ENCODE data around the gene CLIC5. TPM values are rescaled to one million over a fixed set of nuclear protein-coding genes. Genes with fewer than 3 reads are reported as not detected.
A peak's percentile ranks its signal among the peaks of the same experiment; 100 is the strongest.

The CLIC5 gene
- 4.7 and 5.5 TPM in 2 replicates for polyA plus RNA-seq (2013)

DNA sequence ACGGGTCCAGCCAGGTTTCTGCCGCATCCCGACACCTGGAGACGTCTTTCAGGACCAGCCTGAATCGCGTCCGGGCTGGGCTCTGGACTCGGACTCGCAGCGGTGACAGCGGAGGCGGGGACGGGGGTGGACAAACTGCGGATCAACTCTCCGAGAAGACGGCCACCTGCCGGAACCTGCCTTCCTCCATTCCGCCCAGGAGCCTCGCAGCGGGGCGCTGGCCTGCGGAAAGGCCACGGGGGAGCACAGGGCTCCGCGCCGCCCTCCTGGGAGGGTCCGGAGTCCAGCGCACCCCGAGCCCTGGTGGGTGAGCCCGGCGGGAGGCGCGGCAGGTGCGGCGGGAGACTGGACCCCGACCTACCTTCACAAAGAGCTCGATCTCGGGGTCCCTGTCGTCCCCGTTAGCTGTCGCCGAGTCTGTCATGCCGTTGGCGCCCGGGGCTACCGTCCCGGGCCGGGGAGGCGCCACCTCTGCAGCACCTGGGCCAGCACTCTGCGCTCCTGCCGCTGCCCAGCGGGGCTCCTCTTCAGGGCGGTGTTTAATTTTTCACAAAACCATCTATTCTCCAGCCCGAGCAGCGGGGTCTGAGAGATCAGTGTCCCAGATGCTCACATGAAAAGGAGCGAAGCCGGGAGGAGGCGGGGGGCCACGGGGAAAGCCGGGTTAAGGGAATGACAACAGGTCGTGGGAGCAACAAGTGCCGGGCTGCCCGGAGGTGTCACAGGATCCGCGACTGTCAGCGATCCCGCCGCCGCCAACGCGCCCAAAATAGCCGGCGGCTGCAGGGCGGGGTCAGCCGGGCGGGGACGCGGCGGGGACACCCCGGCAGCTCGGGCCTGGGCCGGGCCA lies at the start of gene CLIC5:
Gene CLIC5 (minus strand): TSS at position 742 of the 850 bp plus-strand sequence. CDS start 318 bp downstream, at position 424.
- Histone ChIP-seq H3K4ac (ENCODE audit: low read depth, low read length) (no peak within 1 kb of the TSS), H3K4me1 (ENCODE audit: control insufficient read depth in 1 of 2, insufficient read depth in 2 of 2, low read length in 2 of 2) (peaks cover 25 to 28% of the 10 kb centered on the region in 2 experiments), H3K79me1 (ENCODE audit: low read length) (peaks cover 1% of the 10 kb centered on the region), H2BK12ac (ENCODE audit: low read length) (no peak within 1 kb of the TSS), H2AFZ (ENCODE audit: insufficient read depth, low read length, poor library complexity) (peak within 1 kb of the TSS; percentile 37), H3K18ac (ENCODE audit: low read length) (no peak within 1 kb of the TSS), H3K4me3 (ENCODE audit: low read depth, low read length) (peak within 1 kb of the TSS; percentile 63), H3K36me3 (ENCODE audit: control insufficient read depth in 1 of 2, insufficient read depth in 2 of 2, low read length in 2 of 2) (no peaks in the 10 kb centered on the region), H3K27me3 (ENCODE audit: insufficient read depth, low read length) (peaks cover 4% of the 10 kb centered on the region), H3K9ac (ENCODE audit: low read length) (no peak within 1 kb of the TSS), H4K8ac (ENCODE audit: low read depth, low read length) (no peak within 1 kb of the TSS), H2BK5ac (ENCODE audit: low read depth, low read length, poor library complexity) (no peak within 1 kb of the TSS), H2AK5ac (ENCODE audit: low read length) (no peak within 1 kb of the TSS), H4K91ac (ENCODE audit: low read depth, low read length) (no peak within 1 kb of the TSS), H3K23ac (ENCODE audit: low read length) (no peak within 1 kb of the TSS), H3K4me2 (ENCODE audit: low read length) (peak within 1 kb of the TSS; percentile 87), H3K9me3 (ENCODE audit: insufficient read depth, low read depth, low read length) (no peaks in the 10 kb centered on the region), H4K12ac (ENCODE audit: low read depth, low read length) (no peak within 1 kb of the TSS), H2BK120ac (ENCODE audit: insufficient read depth, low read length, poor library complexity) (no peak within 1 kb of the TSS), H3K79me2 (ENCODE audit: control insufficient read depth, insufficient read depth, low read length, poor library complexity) (no peaks in the 10 kb centered on the region), H3K27ac (ENCODE audit: low read depth, low read length) (no peak within 1 kb of the TSS), H3K14ac (ENCODE audit: low read length) (no peak within 1 kb of the TSS)
- peak; percentile 32 to 58 for DNase-seq
- no CpG with 5 or more reads among the region's 82 CpGs for WGBS (ENCODE audit: extremely low coverage, insufficient coverage, insufficient read length)

DNA sequence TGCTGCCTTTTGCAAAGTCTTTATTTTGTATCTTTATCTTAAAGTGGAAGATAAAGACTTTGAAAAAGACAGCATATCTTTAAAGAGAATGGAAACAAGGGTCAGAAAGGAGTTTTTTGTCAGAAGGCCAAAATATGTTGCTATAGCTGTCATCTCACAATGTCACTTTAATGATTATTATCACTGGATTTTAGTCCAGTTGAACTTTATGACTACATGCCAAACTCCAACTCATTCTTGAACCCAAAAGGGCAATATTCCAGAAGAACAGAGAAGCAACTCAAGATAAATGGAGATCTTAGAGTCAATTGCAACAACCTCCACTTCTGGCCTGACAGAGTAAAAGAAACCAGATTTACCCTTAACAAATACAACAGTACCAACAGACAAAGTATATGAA lies 47.3 kb upstream of the CLIC5 start:
- Histone ChIP-seq H3K4me1 (ENCODE audit: control insufficient read depth in 1 of 2, insufficient read depth in 2 of 2, low read length in 2 of 2) (no peaks in the 10 kb centered on the region), H3K4me3 (ENCODE audit: low read depth, low read length) (no peak overlapping the region), H2AK5ac (ENCODE audit: low read length) (no peak overlapping the region), H3K9ac (ENCODE audit: low read length) (no peak overlapping the region), H3K36me3 (ENCODE audit: control insufficient read depth in 1 of 2, insufficient read depth in 2 of 2, low read length in 2 of 2) (no peaks in the 10 kb centered on the region), H3K79me1 (ENCODE audit: low read length) (no peaks in the 10 kb centered on the region), H3K4me2 (ENCODE audit: low read length) (no peak overlapping the region), H2BK12ac (ENCODE audit: low read length) (no peak overlapping the region), H4K12ac (ENCODE audit: low read depth, low read length) (no peak overlapping the region), H3K14ac (ENCODE audit: low read length) (no peak overlapping the region), H2AFZ (ENCODE audit: insufficient read depth, low read length, poor library complexity) (no peak overlapping the region), H3K18ac (ENCODE audit: low read length) (no peak overlapping the region), H3K27ac (ENCODE audit: low read depth, low read length) (no peak overlapping the region), H2BK120ac (ENCODE audit: insufficient read depth, low read length, poor library complexity) (no peak overlapping the region), H3K23ac (ENCODE audit: low read length) (no peak overlapping the region), H2BK5ac (ENCODE audit: low read depth, low read length, poor library complexity) (no peak overlapping the region), H3K4ac (ENCODE audit: low read depth, low read length) (no peak overlapping the region), H3K9me3 (ENCODE audit: insufficient read depth, low read depth, low read length) (no peaks in the 10 kb centered on the region), H4K91ac (ENCODE audit: low read depth, low read length) (no peak overlapping the region), H3K27me3 (ENCODE audit: insufficient read depth, low read length) (no peaks in the 10 kb centered on the region), H3K79me2 (ENCODE audit: control insufficient read depth, insufficient read depth, low read length, poor library complexity) (no peaks in the 10 kb centered on the region), H4K8ac (ENCODE audit: low read depth, low read length) (no peak overlapping the region)
- no peak for DNase-seq

DNA sequence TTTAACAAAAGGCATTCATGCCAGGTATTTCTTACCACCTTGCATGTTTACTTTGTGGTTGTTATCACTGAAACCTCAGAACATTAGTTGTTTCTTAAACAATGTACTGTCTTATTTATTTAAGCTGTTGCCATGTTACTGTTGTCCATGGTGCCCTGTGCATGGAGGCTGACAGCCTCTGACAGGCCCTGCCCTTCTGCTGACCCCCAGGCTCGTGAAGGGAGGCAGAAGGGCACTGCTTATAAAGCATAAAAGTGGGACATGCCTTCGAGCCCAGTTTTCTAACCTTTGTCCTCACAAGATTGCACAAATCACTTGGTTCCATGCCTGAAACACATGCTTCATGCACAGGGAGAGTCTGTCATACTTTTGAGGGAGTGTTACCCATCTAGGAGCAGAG lies 46.7 kb upstream of the CLIC5 start:
- Histone ChIP-seq H2BK5ac (ENCODE audit: low read depth, low read length, poor library complexity) (no peak overlapping the region), H3K27ac (ENCODE audit: low read depth, low read length) (no peak overlapping the region), H2BK120ac (ENCODE audit: insufficient read depth, low read length, poor library complexity) (no peak overlapping the region), H3K4me1 (ENCODE audit: control insufficient read depth in 1 of 2, insufficient read depth in 2 of 2, low read length in 2 of 2) (no peaks in the 10 kb centered on the region), H2BK12ac (ENCODE audit: low read length) (no peak overlapping the region), H4K8ac (ENCODE audit: low read depth, low read length) (no peak overlapping the region), H3K79me2 (ENCODE audit: control insufficient read depth, insufficient read depth, low read length, poor library complexity) (no peaks in the 10 kb centered on the region), H3K23ac (ENCODE audit: low read length) (no peak overlapping the region), H3K4me2 (ENCODE audit: low read length) (no peak overlapping the region), H3K4ac (ENCODE audit: low read depth, low read length) (no peak overlapping the region), H3K18ac (ENCODE audit: low read length) (no peak overlapping the region), H2AFZ (ENCODE audit: insufficient read depth, low read length, poor library complexity) (no peak overlapping the region), H3K79me1 (ENCODE audit: low read length) (no peaks in the 10 kb centered on the region), H3K27me3 (ENCODE audit: insufficient read depth, low read length) (no peaks in the 10 kb centered on the region), H3K4me3 (ENCODE audit: low read depth, low read length) (no peak overlapping the region), H4K91ac (ENCODE audit: low read depth, low read length) (no peak overlapping the region), H3K9ac (ENCODE audit: low read length) (no peak overlapping the region), H2AK5ac (ENCODE audit: low read length) (no peak overlapping the region), H3K14ac (ENCODE audit: low read length) (no peak overlapping the region), H3K36me3 (ENCODE audit: control insufficient read depth in 1 of 2, insufficient read depth in 2 of 2, low read length in 2 of 2) (no peaks in the 10 kb centered on the region), H4K12ac (ENCODE audit: low read depth, low read length) (no peak overlapping the region), H3K9me3 (ENCODE audit: insufficient read depth, low read depth, low read length) (no peaks in the 10 kb centered on the region)
- no CpG with 5 or more reads among the region's 2 CpGs for WGBS (ENCODE audit: extremely low coverage, insufficient coverage, insufficient read length)
- DNase-seq = peak in 1 of 2 donors; percentile 3

DNA sequence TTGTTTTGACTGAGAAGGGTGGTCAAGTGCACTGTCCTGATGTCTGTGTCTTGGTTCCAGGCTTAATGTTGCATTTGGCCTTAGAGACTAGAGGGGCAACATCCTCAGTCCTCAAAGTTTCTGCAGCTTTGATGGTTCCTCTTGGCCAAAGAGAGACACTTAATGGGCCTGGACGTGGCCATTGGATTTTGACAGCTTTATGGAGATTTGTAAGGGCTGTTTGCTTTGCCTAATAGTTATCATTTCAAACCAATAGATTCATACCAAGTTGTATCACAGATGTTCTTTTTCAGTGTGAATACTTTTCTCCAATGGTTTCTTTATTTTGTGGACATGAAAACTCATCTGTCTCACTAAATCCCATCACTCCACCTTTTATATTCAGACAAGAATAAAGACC lies 45.8 kb upstream of the CLIC5 start:
- Histone ChIP-seq H3K9me3 (ENCODE audit: insufficient read depth, low read depth, low read length) (no peaks in the 10 kb centered on the region), H2BK120ac (ENCODE audit: insufficient read depth, low read length, poor library complexity) (no peak overlapping the region), H3K27ac (ENCODE audit: low read depth, low read length) (no peak overlapping the region), H4K8ac (ENCODE audit: low read depth, low read length) (no peak overlapping the region), H2BK5ac (ENCODE audit: low read depth, low read length, poor library complexity) (no peak overlapping the region), H3K14ac (ENCODE audit: low read length) (no peak overlapping the region), H3K79me2 (ENCODE audit: control insufficient read depth, insufficient read depth, low read length, poor library complexity) (no peaks in the 10 kb centered on the region), H3K18ac (ENCODE audit: low read length) (no peak overlapping the region), H3K4me1 (ENCODE audit: control insufficient read depth in 1 of 2, insufficient read depth in 2 of 2, low read length in 2 of 2) (no peaks in the 10 kb centered on the region), H2BK12ac (ENCODE audit: low read length) (no peak overlapping the region), H4K91ac (ENCODE audit: low read depth, low read length) (no peak overlapping the region), H3K36me3 (ENCODE audit: control insufficient read depth in 1 of 2, insufficient read depth in 2 of 2, low read length in 2 of 2) (no peaks in the 10 kb centered on the region), H2AFZ (ENCODE audit: insufficient read depth, low read length, poor library complexity) (no peak overlapping the region), H3K27me3 (ENCODE audit: insufficient read depth, low read length) (no peaks in the 10 kb centered on the region), H3K9ac (ENCODE audit: low read length) (no peak overlapping the region), H3K4ac (ENCODE audit: low read depth, low read length) (no peak overlapping the region), H3K79me1 (ENCODE audit: low read length) (no peaks in the 10 kb centered on the region), H3K23ac (ENCODE audit: low read length) (no peak overlapping the region), H3K4me2 (ENCODE audit: low read length) (no peak overlapping the region), H4K12ac (ENCODE audit: low read depth, low read length) (no peak overlapping the region), H3K4me3 (ENCODE audit: low read depth, low read length) (no peak overlapping the region), H2AK5ac (ENCODE audit: low read length) (no peak overlapping the region)
- no CpG with 5 or more reads among the region's 1 CpG for WGBS (ENCODE audit: extremely low coverage, insufficient coverage, insufficient read length)
- DNase-seq = no peak
